PC-3 (cell line): Measurements from ENCODE around the gene CHRNA5.

ENCODE experiments used
- CTCF ChIP-seq: fragments of 300-600 bp; sonication (generic); conservative IDR thresholded peaks from 2 replicates; pipeline ENCODE4 v1.5.1; 2017; ENCODE audit warnings: antibody characterized with exemption, low read depth, mild to moderate bottlenecking, low read length
- EZH2 ChIP-seq: fragments of 300-600 bp; sonication (generic); IDR thresholded peaks from one replicate; pipeline ENCODE4 v1.6.1; 2017; ENCODE audit warnings: antibody characterized with exemption, mild to moderate bottlenecking, low read length; ENCODE audit not compliant: unreplicated experiment

- TF ChIP-seq EZH2 (no peak), CTCF (no peak)
These were observed 62.9 kb downstream of the CHRNA5 start for GRCh38 chr15:78628227-78628626.
